Measurements from ENCODE around the gene LMBR1L.

DNA sequence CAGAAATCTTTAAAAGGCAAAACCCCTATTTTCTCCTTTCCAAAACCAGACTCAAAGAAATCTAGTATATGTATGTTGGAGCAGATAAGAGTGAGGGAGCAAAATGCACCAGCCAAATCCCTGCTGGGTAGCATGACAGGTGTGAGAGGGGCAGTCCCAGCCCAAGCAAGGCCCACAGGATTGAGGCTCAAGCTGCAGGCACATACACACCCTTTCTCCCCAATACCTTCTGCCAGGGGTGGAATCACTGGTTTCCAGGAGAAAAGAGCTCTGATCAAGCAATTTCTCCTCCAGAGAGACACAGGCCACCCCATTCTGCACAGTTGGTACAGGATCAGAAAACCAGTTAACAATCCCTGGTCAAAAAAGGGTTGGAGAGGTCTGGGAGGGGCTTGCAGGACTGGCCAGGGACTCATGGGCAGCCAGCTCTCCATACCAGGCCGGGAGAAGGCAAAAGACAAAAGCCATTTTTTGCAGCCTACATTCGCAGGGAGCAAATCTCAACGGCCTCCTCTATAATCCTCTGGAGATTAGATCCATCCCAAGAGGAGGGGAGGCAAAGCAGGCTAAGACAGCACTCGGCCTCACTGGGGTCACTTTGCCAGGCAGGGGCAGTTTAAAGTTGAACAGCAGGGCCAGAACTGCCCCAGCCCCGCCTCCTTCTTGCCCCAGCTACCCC, 52.1 kb downstream of the LMBR1L start:
- TF ChIP-seq, protein P1, sequence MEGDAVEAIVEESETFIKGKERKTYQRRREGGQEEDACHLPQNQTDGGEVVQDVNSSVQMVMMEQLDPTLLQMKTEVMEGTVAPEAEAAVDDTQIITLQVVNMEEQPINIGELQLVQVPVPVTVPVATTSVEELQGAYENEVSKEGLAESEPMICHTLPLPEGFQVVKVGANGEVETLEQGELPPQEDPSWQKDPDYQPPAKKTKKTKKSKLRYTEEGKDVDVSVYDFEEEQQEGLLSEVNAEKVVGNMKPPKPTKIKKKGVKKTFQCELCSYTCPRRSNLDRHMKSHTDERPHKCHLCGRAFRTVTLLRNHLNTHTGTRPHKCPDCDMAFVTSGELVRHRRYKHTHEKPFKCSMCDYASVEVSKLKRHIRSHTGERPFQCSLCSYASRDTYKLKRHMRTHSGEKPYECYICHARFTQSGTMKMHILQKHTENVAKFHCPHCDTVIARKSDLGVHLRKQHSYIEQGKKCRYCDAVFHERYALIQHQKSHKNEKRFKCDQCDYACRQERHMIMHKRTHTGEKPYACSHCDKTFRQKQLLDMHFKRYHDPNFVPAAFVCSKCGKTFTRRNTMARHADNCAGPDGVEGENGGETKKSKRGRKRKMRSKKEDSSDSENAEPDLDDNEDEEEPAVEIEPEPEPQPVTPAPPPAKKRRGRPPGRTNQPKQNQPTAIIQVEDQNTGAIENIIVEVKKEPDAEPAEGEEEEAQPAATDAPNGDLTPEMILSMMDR (conservative IDR thresholded peaks at IDR 0.05; ENCODE audit: low read length), result no peak
- no peak for TF ChIP-seq EZH2phosphoT487 (IDR thresholded peaks at IDR 0.05; ENCODE audit: borderline replicate concordance, low read depth, low read length)
